ENCODE measurements around the gene ATMIN.

GRCh38 chr16:81061871-81062608 lies 26.4 kb downstream of the ATMIN start:
- no peak for TF ChIP-seq CTCF (conservative IDR thresholded peaks at IDR 0.05)
- TF ChIP-seq EZH2 (IDR thresholded peaks at IDR 0.05; ENCODE audit: low read depth): no peak
